Measurements from ENCODE around the gene KIAA0513.

DNA sequence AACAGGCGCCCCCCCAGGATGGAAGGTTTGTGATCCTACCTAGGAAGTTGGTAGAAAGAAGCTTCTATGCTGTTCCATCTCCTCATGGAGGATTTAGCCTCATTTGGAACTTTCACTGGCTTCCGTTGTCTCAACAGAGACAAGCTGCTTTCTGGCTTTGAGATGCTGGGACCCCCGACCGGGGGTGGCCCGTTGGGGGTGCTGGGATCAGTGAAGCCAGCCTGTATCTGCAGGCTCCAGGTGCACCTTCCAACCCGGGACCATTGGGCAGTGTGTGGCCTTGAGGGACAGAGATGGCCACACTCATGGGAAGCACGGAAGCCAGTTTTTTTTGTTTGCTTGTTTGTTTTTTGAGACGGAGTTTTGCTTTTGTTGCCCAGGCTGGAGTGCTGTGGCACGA is 69.3 kb downstream of the KIAA0513 start:
- TF ChIP-seq, protein P1, sequence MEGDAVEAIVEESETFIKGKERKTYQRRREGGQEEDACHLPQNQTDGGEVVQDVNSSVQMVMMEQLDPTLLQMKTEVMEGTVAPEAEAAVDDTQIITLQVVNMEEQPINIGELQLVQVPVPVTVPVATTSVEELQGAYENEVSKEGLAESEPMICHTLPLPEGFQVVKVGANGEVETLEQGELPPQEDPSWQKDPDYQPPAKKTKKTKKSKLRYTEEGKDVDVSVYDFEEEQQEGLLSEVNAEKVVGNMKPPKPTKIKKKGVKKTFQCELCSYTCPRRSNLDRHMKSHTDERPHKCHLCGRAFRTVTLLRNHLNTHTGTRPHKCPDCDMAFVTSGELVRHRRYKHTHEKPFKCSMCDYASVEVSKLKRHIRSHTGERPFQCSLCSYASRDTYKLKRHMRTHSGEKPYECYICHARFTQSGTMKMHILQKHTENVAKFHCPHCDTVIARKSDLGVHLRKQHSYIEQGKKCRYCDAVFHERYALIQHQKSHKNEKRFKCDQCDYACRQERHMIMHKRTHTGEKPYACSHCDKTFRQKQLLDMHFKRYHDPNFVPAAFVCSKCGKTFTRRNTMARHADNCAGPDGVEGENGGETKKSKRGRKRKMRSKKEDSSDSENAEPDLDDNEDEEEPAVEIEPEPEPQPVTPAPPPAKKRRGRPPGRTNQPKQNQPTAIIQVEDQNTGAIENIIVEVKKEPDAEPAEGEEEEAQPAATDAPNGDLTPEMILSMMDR (conservative IDR thresholded peaks at IDR 0.05; ENCODE audit: low read length): no peak
- TF ChIP-seq EZH2phosphoT487 (IDR thresholded peaks at IDR 0.05; ENCODE audit: borderline replicate concordance): no peak
